Measurements from ENCODE around the gene CHMP6.
A peak's percentile ranks its signal among the peaks of the same experiment; 100 is the strongest.

The CHMP6 gene

GRCh38 chr17:80991645-80992076 is at the start of gene CHMP6:
CHMP6 (plus strand) TSS chr17:80991841; CDS start chr17:80991919, 78 bp downstream.
- peak; percentile 70 for DNase-seq

GRCh38 chr17:80942423-80943345 is 49.0 kb upstream of the CHMP6 start:
- DNase-seq = no peak

GRCh38 chr17:80943346-80944145 is 48.1 kb upstream of the CHMP6 start:
- no peak for DNase-seq

- DNase-seq = no peak
Measured at GRCh38 chr17:80944326-80944725, 47.3 kb upstream of the CHMP6 start.

- DNase-seq = no peak
Measured at GRCh38 chr17:80945736-80946135, 45.9 kb upstream of the CHMP6 start.

- no peak for DNase-seq
Measured at GRCh38 chr17:80946449-80946848, 45.2 kb upstream of the CHMP6 start.

- no peak for DNase-seq
Measured at GRCh38 chr17:80947200-80947940, 44.3 kb upstream of the CHMP6 start.

GRCh38 chr17:80948019-80948975 is 43.3 kb upstream of the CHMP6 start:
- no peak for DNase-seq

- no peak for DNase-seq
Measured at GRCh38 chr17:80948976-80949450, 42.6 kb upstream of the CHMP6 start.

GRCh38 chr17:80949451-80950421 is 41.9 kb upstream of the CHMP6 start:
- DNase-seq = no peak

GRCh38 chr17:80950466-80951120 is 41.0 kb upstream of the CHMP6 start:
- DNase-seq = no peak

- DNase-seq = no peak
Measured at GRCh38 chr17:80951121-80952090, 40.2 kb upstream of the CHMP6 start.

- no peak for DNase-seq
Measured at GRCh38 chr17:80952291-80952690, 39.4 kb upstream of the CHMP6 start.

- no peak for DNase-seq
Measured at GRCh38 chr17:80953471-80954315, 37.9 kb upstream of the CHMP6 start.

- DNase-seq = no peak
Measured at GRCh38 chr17:80955078-80955477, 36.6 kb upstream of the CHMP6 start.

GRCh38 chr17:80955671-80956280 is 35.9 kb upstream of the CHMP6 start:
- no peak for DNase-seq
